Measurements from ENCODE around the gene SLC9A5. TPM values are rescaled to one million over a fixed set of nuclear protein-coding genes. Genes with fewer than 3 reads are reported as not detected.

The SLC9A5 gene
- total and polyA plus RNA-seq, 8 donors: 0.19 to 5.3 (median 0.89) TPM; not detected in 1

- Histone ChIP-seq H3K4me1 (peaks cover 0 to 8% (median 0%) of the 10 kb centered on the region in 4 donors), H3K4me3 (no peak overlapping the region), H3K27ac (no peak overlapping the region), H3K36me3 (peaks cover 3 to 12% (median 9%) of the 10 kb centered on the region in 4 donors), H3K27me3 (peaks cover 0 to 7% (median 0%) of the 10 kb centered on the region in 3 donors), H3K9me3 (no peaks in the 10 kb centered on the region)
- TF ChIP-seq EP300 (IDR thresholded peaks at IDR 0.05) (no peak), POLR2AphosphoS5 (IDR thresholded peaks at IDR 0.05) (no peak)
- intact Hi-C loops (cut with DNase I; ENCODE audit: low total_unique reads): no loop called here
- 85 to 97% (median 91%) methylated on average over 4 of the region's 4 CpGs for WGBS, 5 donors
- DNase-seq: no peak
Observed at GRCh38 chr16:67271446-67271845, 22.7 kb downstream of the SLC9A5 start.

GRCh38 chr16:67275321-67275720 lies 26.5 kb downstream of the SLC9A5 start:
- intact Hi-C loops (cut with DNase I; ENCODE audit: low total_unique reads): no loop called here
- Histone ChIP-seq H3K4me3 (no peak overlapping the region), H3K27me3 (no peaks in the 10 kb centered on the region), H3K27ac (no peak overlapping the region), H3K9me3 (no peaks in the 10 kb centered on the region), H3K36me3 (peaks cover 3 to 14% (median 11%) of the 10 kb centered on the region in 4 donors), H3K4me1 (peaks cover 24 to 36% (median 25%) of the 10 kb centered on the region in 4 donors)
- WGBS, 5 donors: 53 to 69% (median 65%) methylated on average over 2 of the region's 2 CpGs
- no peak for TF ChIP-seq CTCF (IDR thresholded peaks at IDR 0.05)
- no peak for TF ChIP-seq EP300 (IDR thresholded peaks at IDR 0.05)
- no peak for TF ChIP-seq POLR2AphosphoS5 (IDR thresholded peaks at IDR 0.05)
- TF ChIP-seq POLR2A (IDR thresholded peaks at IDR 0.05): no peak
- DNase-seq: no peak

GRCh38 chr16:67277294-67277998 lies 28.7 kb downstream of the SLC9A5 start:
- intact Hi-C loops (cut with DNase I; ENCODE audit: low total_unique reads): no loop called here
- WGBS, 5 donors: 84 to 88% (median 85%) methylated on average over 4 of the region's 4 CpGs
- H3K27me3 ChIP-seq: no peaks in the 10 kb centered on the region
- peak overlapping the region in 1 of 4 donors; percentile 81 for H3K4me3 ChIP-seq
- H3K36me3 ChIP-seq: peaks cover 3 to 14% (median 11%) of the 10 kb centered on the region in 4 donors
- TF ChIP-seq EP300 (IDR thresholded peaks at IDR 0.05): no peak
- TF ChIP-seq POLR2A (IDR thresholded peaks at IDR 0.05): no peak
- TF ChIP-seq CTCF (IDR thresholded peaks at IDR 0.05): no peak
- TF ChIP-seq POLR2AphosphoS5 (IDR thresholded peaks at IDR 0.05): no peak
- H3K9me3 ChIP-seq: no peaks in the 10 kb centered on the region
- peaks cover 24 to 36% (median 25%) of the 10 kb centered on the region in 4 donors for H3K4me1 ChIP-seq
- peak overlapping the region; percentile 3 to 81 (median 69) for H3K27ac ChIP-seq
- DNase-seq: peak in 1 of 2 donors; percentile 47

GRCh38 chr16:67277999-67278772 lies 29.4 kb downstream of the SLC9A5 start:
- Histone ChIP-seq H3K27ac (peak overlapping the region; percentile 3 to 81 (median 69)), H3K9me3 (no peaks in the 10 kb centered on the region), H3K4me1 (peaks cover 24 to 36% (median 25%) of the 10 kb centered on the region in 4 donors), H3K27me3 (no peaks in the 10 kb centered on the region), H3K36me3 (peaks cover 3 to 14% (median 11%) of the 10 kb centered on the region in 4 donors), H3K4me3 (peak overlapping the region; percentile 62 to 81 (median 70))
- 51 to 59% (median 53%) methylated on average over 11 to 13 of the region's 13 CpGs for WGBS, 5 donors
- no peak for DNase-seq
- TF ChIP-seq CTCF (IDR thresholded peaks at IDR 0.05) (no peak), POLR2A (IDR thresholded peaks at IDR 0.05) (no peak), EP300 (IDR thresholded peaks at IDR 0.05) (no peak), POLR2AphosphoS5 (IDR thresholded peaks at IDR 0.05) (no peak)
- intact Hi-C loops (cut with DNase I; ENCODE audit: low total_unique reads): no loop called here
